DND-41 (cell line): Measurements from ENCODE around the gene LDLR.
"Not testable (repeated sequence)": the region's sequence is repeated elsewhere in the genome, so short reads cannot be mapped to it uniquely, and the experiment has no call there.

Experiments used
- ATAC-seq: fragments of 200-7000 bp; cut with Tn5 transposase; 3 replicates; pipeline ENCODE4 v1.9.1; 2021; ENCODE audit warnings: low read depth; ENCODE audit not compliant: insufficient read depth
- DNase-seq: peaks from one replicate; pipeline ENCODE4 v3.0.0-alpha.2; 2020
- H2AFZ ChIP-seq: 2 replicates; pipeline ENCODE4 v1.6.0; 2012; ENCODE audit warnings: low read depth, low read length
- H3K27ac ChIP-seq: 2 replicates; pipeline ENCODE4 v1.5.1; 2012; ENCODE audit warnings: low read length, inconsistent platforms
- H3K27me3 ChIP-seq: fragments of 200-600 bp; sonication (generic); 2 replicates; pipeline ENCODE4 v1.6.0; 2012; ENCODE audit warnings: low read length, mild to moderate bottlenecking, inconsistent platforms; ENCODE audit not compliant: insufficient read depth, poor library complexity
- H3K36me3 ChIP-seq: 2 replicates; pipeline ENCODE4 v1.5.1; 2012; ENCODE audit warnings: low read length, inconsistent platforms; ENCODE audit not compliant: insufficient read depth
- H3K4me1 ChIP-seq: 2 replicates; pipeline ENCODE4 v1.5.1; 2012; ENCODE audit warnings: mild to moderate bottlenecking, low read length; ENCODE audit not compliant: insufficient read depth
- H3K4me2 ChIP-seq: 2 replicates; pipeline ENCODE4 v1.6.0; 2012; ENCODE audit warnings: mild to moderate bottlenecking, moderate library complexity, low read length, inconsistent platforms; ENCODE audit not compliant: insufficient read depth
- H3K4me3 ChIP-seq, 2 experiments: fragments of 200-600 bp in 1 of 2; shearing (Covaris generic) in 1 of 2; 2 replicates each; pipeline ENCODE4 v1.5.1; 2012 to 2016; ENCODE audit warnings: inconsistent platforms in 2 of 2, low read length in 2 of 2, mild to moderate bottlenecking in 2 of 2, low read depth in 1 of 2, moderate library complexity in 1 of 2
- H3K79me2 ChIP-seq: 2 replicates; pipeline ENCODE4 v1.6.0; 2012; ENCODE audit warnings: low read length, inconsistent platforms; ENCODE audit not compliant: insufficient read depth
- H3K9ac ChIP-seq: 2 replicates; pipeline ENCODE4 v1.6.0; 2012; ENCODE audit warnings: low read depth, mild to moderate bottlenecking, inconsistent platforms, low read length, moderate library complexity
- H3K9me3 ChIP-seq: 2 replicates; pipeline ENCODE4 v1.5.1; 2012; ENCODE audit warnings: low read length, moderate library complexity, mild to moderate bottlenecking, inconsistent platforms; ENCODE audit not compliant: insufficient read depth, severe bottlenecking
- H4K20me1 ChIP-seq: 2 replicates; pipeline ENCODE4 v1.6.0; 2012; ENCODE audit warnings: low read length; ENCODE audit not compliant: insufficient read depth
- CTCF ChIP-seq: IDR thresholded peaks from 2 replicates; pipeline ENCODE4 v1.5.1; 2012; ENCODE audit warnings: borderline replicate concordance, low read length, moderate library complexity, mild to moderate bottlenecking; ENCODE audit not compliant: poor library complexity, severe bottlenecking; ENCODE audit errors: extremely low read depth
- EZH2 ChIP-seq: IDR thresholded peaks from 3 replicates; pipeline ENCODE4 v1.6.1; 2012; ENCODE audit warnings: borderline replicate concordance, low read depth, mild to moderate bottlenecking, moderate library complexity, low read length, inconsistent platforms; ENCODE audit not compliant: severe bottlenecking

The LDLR gene

GRCh38 chr19:11100049-11100448 is 10.8 kb downstream of the LDLR start:
- H3K36me3 ChIP-seq, result peaks cover 90% of the 10 kb centered on the region
- no peak overlapping the region for H3K9ac ChIP-seq
- no peak overlapping the region for H2AFZ ChIP-seq
- H3K4me3 ChIP-seq, result no peak overlapping the region
- H4K20me1 ChIP-seq, result peaks cover 69% of the 10 kb centered on the region
- H3K27ac ChIP-seq, result no peak overlapping the region
- no peak for ATAC-seq
- H3K4me1 ChIP-seq, result peaks cover 10% of the 10 kb centered on the region; the same call in 1 of the 2 replicates
- peaks cover 84% of the 10 kb centered on the region for H3K79me2 ChIP-seq
- no peaks in the 10 kb centered on the region for H3K27me3 ChIP-seq
- no peak overlapping the region for H3K4me2 ChIP-seq
- H3K9me3 ChIP-seq, result no peaks in the 10 kb centered on the region
- TF ChIP-seq CTCF, result no peak
- no peak for TF ChIP-seq EZH2
- DNase-seq, result no peak

GRCh38 chr19:11101057-11101456 is 11.8 kb downstream of the LDLR start:
- no peak for DNase-seq
- H4K20me1 ChIP-seq, result peaks cover 68% of the 10 kb centered on the region
- H3K36me3 ChIP-seq, result peaks cover 90% of the 10 kb centered on the region
- no peak overlapping the region for H3K4me2 ChIP-seq
- no peak overlapping the region for H3K9ac ChIP-seq
- TF ChIP-seq CTCF (no peak), EZH2 (no peak)
- no peaks in the 10 kb centered on the region for H3K9me3 ChIP-seq
- H3K4me1 ChIP-seq, result 0 out of 2 replicates have a peak, but pooled peaks cover 5% of the 10 kb centered on the region
- no peaks in the 10 kb centered on the region for H3K27me3 ChIP-seq
- no peak overlapping the region for H3K27ac ChIP-seq
- ATAC-seq, result no peak
- peaks cover 82% of the 10 kb centered on the region for H3K79me2 ChIP-seq
- H3K4me3 ChIP-seq, result no peak overlapping the region
- H2AFZ ChIP-seq, result no peak overlapping the region

- Histone ChIP-seq H3K79me2 (peaks cover 70% of the 10 kb centered on the region), H3K9ac (no peak overlapping the region), H2AFZ (no peak overlapping the region), H3K27ac (no peak overlapping the region), H3K4me2 (no peak overlapping the region), H3K4me1 (no peaks in the 10 kb centered on the region), H4K20me1 (peaks cover 58% of the 10 kb centered on the region), H3K27me3 (no peaks in the 10 kb centered on the region), H3K4me3 (no peak overlapping the region), H3K9me3 (no peaks in the 10 kb centered on the region), H3K36me3 (peaks cover 89% of the 10 kb centered on the region)
- no peak for ATAC-seq
- TF ChIP-seq CTCF (no peak), EZH2 (no peak)
- no peak for DNase-seq
Observed at GRCh38 chr19:11102944-11103343, 13.7 kb downstream of the LDLR start.

GRCh38 chr19:11103667-11104066 is 14.4 kb downstream of the LDLR start:
- peaks cover 93% of the 10 kb centered on the region for H3K36me3 ChIP-seq
- not testable (repeated sequence) for DNase-seq, H3K27ac ChIP-seq, H3K9ac ChIP-seq, H2AFZ ChIP-seq, H3K4me1 ChIP-seq, ATAC-seq, H3K27me3 ChIP-seq, H3K4me2 ChIP-seq, H3K9me3 ChIP-seq, H3K4me3 ChIP-seq
- peaks cover 54% of the 10 kb centered on the region for H4K20me1 ChIP-seq
- peaks cover 65% of the 10 kb centered on the region for H3K79me2 ChIP-seq
